ENCODE data around the gene FGF19.

The FGF19 gene

DNA sequence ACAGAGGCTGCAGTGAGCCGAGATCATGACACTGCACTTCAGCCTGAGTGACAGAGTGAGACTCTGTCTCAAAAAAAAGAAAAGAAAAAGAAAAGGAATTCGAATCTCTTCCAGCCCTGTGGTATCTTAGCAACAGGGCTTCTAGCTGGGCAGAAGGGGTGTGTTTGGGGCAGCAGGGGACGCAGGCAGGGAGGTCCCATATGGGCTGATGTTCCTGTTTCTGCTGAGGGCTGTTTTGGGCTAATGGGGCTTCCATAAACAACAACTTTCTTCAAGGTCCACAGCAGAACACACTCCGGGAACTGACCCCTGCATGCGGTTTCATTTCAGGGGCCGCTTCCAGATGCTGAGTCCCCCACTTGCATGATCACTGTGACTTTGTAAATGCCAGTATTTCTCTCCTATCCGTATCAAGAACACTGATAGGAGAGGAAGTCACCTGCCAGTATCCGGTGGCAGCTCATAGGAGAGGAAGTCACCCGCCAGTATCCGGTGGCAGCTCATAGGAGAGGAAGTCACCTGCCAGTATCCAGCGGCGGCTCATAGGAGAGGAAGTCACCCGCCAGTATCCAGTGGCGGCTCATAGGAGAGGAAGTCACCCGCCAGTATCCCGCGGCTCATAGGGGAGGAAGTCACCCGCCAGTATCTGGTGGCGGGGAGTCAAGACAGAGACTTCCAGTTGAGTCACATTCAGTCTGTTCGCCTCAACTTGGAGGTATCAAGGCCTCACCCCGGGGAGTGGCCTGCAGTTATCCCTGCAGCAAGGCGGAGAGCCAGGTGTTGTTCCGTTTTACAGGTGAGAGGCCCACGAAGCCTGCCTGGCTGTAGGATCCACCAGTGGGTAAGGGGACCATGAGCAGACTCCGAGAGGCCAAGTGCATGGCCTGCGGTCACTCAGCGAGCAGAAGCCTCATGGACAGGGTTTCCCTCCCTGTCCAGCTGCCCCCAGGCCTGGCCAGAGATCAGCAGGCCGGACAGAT, 8.3 kb upstream of the FGF19 start:
- no peak for DNase-seq (ENCODE audit: low spot score)
- Histone ChIP-seq H3K27me3 (ENCODE audit: control insufficient read depth in 3 of 3, insufficient read depth in 3 of 3, low read depth in 1 of 3, low read length in 3 of 3) (peaks cover 0 to 4% (median 4%) of the 10 kb centered on the region in 3 experiments), H3K4ac (ENCODE audit: low read length) (peak overlapping the region; percentile 84), H2AFZ (ENCODE audit: low read length) (peak overlapping the region; percentile 60), H3K4me2 (ENCODE audit: insufficient read depth, low read length, poor library complexity, severe bottlenecking) (peak overlapping the region; percentile 28), H2BK120ac (ENCODE audit: low read depth, low read length) (no peak overlapping the region), H3K27ac (replicated peaks; ENCODE audit: low read length) (no peak overlapping the region), H3K9me3 (replicated peaks in 1 of 2; ENCODE audit: control insufficient read depth in 2 of 2, insufficient read depth in 1 of 2, low read depth in 1 of 2, low read length in 2 of 2) (peaks cover 0 to 1% of the 10 kb centered on the region in 2 donors), H2AK5ac (ENCODE audit: low read depth, low read length) (peak overlapping the region; percentile 81), H4K91ac (ENCODE audit: low read depth, low read length, poor library complexity) (no peak overlapping the region), H3K14ac (ENCODE audit: low read length) (peak overlapping the region; percentile 82), H3K23ac (ENCODE audit: low read depth, low read length, poor library complexity) (no peak overlapping the region), H3K79me1 (ENCODE audit: low read depth, low read length) (no peaks in the 10 kb centered on the region), H3K36me3 (replicated peaks in 1 of 2; ENCODE audit: control insufficient read depth in 2 of 2, insufficient read depth in 2 of 2, low read length in 2 of 2) (no peaks in the 10 kb centered on the region), H3K18ac (ENCODE audit: low read length) (peak overlapping the region; percentile 85), H3K9ac (ENCODE audit: low read depth, low read length, poor library complexity) (peak overlapping the region; percentile 44), H2BK15ac (ENCODE audit: low read length) (peak overlapping the region; percentile 85), H3K4me3 (ENCODE audit: low read length in 2 of 2) (no peak overlapping the region), H2BK12ac (ENCODE audit: low read length) (peak overlapping the region; percentile 22), H4K8ac (ENCODE audit: low read depth, low read length) (no peak overlapping the region), H2BK5ac (ENCODE audit: low read length) (no peak overlapping the region), H3K4me1 (ENCODE audit: control insufficient read depth in 2 of 2, insufficient read depth in 1 of 2, low read depth in 1 of 2, low read length in 2 of 2) (peaks cover 5 to 13% of the 10 kb centered on the region in 2 donors)
- WGBS, 2 donors (ENCODE audit: extremely low coverage in 2 of 2, insufficient read length in 2 of 2, insufficient replicate concordance in 1 of 2), result no CpG with 5 or more reads among the region's 28 CpGs

DNA sequence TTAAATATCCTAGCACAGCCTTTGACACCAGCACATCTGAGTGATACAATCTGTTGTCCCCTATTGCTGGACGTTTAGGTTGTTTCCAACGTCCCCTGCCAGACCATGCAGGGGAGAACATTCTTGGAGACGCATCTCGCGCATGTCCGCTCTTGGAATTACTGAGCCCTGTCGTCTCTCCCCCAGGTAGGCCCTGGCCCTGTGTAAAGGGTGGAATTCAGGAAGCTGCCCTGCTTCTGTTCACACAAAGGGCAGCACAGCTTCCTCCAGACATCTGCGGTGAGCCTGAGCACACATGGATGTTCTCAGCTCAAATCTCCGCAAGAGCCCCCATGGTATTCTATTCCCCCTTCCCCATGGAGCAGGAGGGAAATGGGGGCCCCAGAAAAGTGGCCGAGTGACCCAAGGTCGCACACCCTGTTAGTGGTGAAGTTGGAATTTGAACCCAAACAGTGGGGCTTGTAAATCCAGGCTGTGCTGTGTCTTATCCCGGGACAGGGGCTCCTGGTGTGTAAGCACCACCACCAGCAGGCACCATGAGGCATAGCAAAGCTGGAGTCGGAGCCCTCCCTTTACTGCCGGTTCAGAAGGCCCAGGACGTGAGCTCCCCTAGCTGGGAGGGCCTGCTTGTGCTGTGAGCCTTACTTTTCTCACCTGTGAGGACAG, 5.0 kb upstream of the FGF19 start:
- Histone ChIP-seq H3K79me1 (ENCODE audit: low read depth, low read length) (no peaks in the 10 kb centered on the region), H3K27ac (replicated peaks; ENCODE audit: low read length) (no peak overlapping the region), H4K91ac (ENCODE audit: low read depth, low read length, poor library complexity) (no peak overlapping the region), H3K4me2 (ENCODE audit: insufficient read depth, low read length, poor library complexity, severe bottlenecking) (no peak overlapping the region), H2BK15ac (ENCODE audit: low read length) (no peak overlapping the region), H3K4me1 (ENCODE audit: control insufficient read depth in 2 of 2, insufficient read depth in 1 of 2, low read depth in 1 of 2, low read length in 2 of 2) (peaks cover 7 to 30% of the 10 kb centered on the region in 2 donors), H3K9me3 (replicated peaks in 1 of 2; ENCODE audit: control insufficient read depth in 2 of 2, insufficient read depth in 1 of 2, low read depth in 1 of 2, low read length in 2 of 2) (peaks cover 0 to 1% of the 10 kb centered on the region in 2 donors), H4K8ac (ENCODE audit: low read depth, low read length) (no peak overlapping the region), H2BK5ac (ENCODE audit: low read length) (no peak overlapping the region), H3K14ac (ENCODE audit: low read length) (no peak overlapping the region), H2AK5ac (ENCODE audit: low read depth, low read length) (peak overlapping the region; percentile 1), H3K4ac (ENCODE audit: low read length) (no peak overlapping the region), H3K18ac (ENCODE audit: low read length) (peak overlapping the region; percentile 83), H2BK12ac (ENCODE audit: low read length) (peak overlapping the region; percentile 59), H2AFZ (ENCODE audit: low read length) (peak overlapping the region; percentile 44), H3K23ac (ENCODE audit: low read depth, low read length, poor library complexity) (no peak overlapping the region), H3K4me3 (ENCODE audit: low read length in 2 of 2) (no peak overlapping the region), H3K9ac (ENCODE audit: low read depth, low read length, poor library complexity) (no peak overlapping the region), H2BK120ac (ENCODE audit: low read depth, low read length) (no peak overlapping the region), H3K36me3 (replicated peaks in 1 of 2; ENCODE audit: control insufficient read depth in 2 of 2, insufficient read depth in 2 of 2, low read length in 2 of 2) (no peaks in the 10 kb centered on the region), H3K27me3 (ENCODE audit: control insufficient read depth in 3 of 3, insufficient read depth in 3 of 3, low read depth in 1 of 3, low read length in 3 of 3) (peaks cover under 1 to 33% (median 20%) of the 10 kb centered on the region in 3 experiments)
- no CpG with 5 or more reads among the region's 15 CpGs for WGBS, 2 donors (ENCODE audit: extremely low coverage in 2 of 2, insufficient read length in 2 of 2, insufficient replicate concordance in 1 of 2)
- no peak for DNase-seq (ENCODE audit: low spot score)

DNA sequence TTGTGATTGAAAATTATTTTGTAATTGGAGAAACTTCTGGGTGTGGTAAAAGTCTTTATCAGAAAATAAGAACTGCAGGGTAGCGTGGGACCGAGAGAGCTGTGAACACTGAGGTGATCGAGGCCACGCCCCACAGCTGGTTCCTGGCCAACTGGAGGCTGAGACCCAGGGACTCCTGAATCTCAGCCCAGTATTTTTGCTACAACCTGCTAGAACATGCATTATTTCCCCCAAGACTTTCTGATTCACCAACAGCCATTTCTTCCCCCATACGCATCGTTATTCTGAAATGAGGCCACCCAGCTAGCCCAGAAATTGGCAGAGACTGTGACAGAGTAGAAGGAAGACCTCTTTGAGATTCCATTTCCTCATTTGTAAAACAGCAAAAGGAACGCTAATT, 3.4 kb upstream of the FGF19 start:
- no peak overlapping the region for H2BK12ac ChIP-seq (ENCODE audit: low read length)

More for the DNA sequence above, 3.4 kb upstream of the FGF19 start:
- H3K36me3 ChIP-seq (replicated peaks in 1 of 2; ENCODE audit: control insufficient read depth in 2 of 2, insufficient read depth in 2 of 2, low read length in 2 of 2), result no peaks in the 10 kb centered on the region
- no peak overlapping the region for H3K4me2 ChIP-seq (ENCODE audit: insufficient read depth, low read length, poor library complexity, severe bottlenecking)
- H3K9ac ChIP-seq (ENCODE audit: low read depth, low read length, poor library complexity), result no peak overlapping the region
- H3K23ac ChIP-seq (ENCODE audit: low read depth, low read length, poor library complexity), result no peak overlapping the region
- no peak overlapping the region for H3K18ac ChIP-seq (ENCODE audit: low read length)
- H3K27me3 ChIP-seq (ENCODE audit: control insufficient read depth in 3 of 3, insufficient read depth in 3 of 3, low read depth in 1 of 3, low read length in 3 of 3), result peaks cover 12 to 50% (median 37%) of the 10 kb centered on the region in 3 experiments
- H3K79me1 ChIP-seq (ENCODE audit: low read depth, low read length), result no peaks in the 10 kb centered on the region
- no peak overlapping the region for H2BK15ac ChIP-seq (ENCODE audit: low read length)
- no peak overlapping the region for H3K27ac ChIP-seq (replicated peaks; ENCODE audit: low read length)
- no CpG with 5 or more reads among the region's 7 CpGs for WGBS, 2 donors (ENCODE audit: extremely low coverage in 2 of 2, insufficient read length in 2 of 2, insufficient replicate concordance in 1 of 2)
- H2AFZ ChIP-seq (ENCODE audit: low read length), result no peak overlapping the region
- no peak overlapping the region for H2BK5ac ChIP-seq (ENCODE audit: low read length)
- no peaks in the 10 kb centered on the region for H3K9me3 ChIP-seq (replicated peaks in 1 of 2; ENCODE audit: control insufficient read depth in 2 of 2, insufficient read depth in 1 of 2, low read depth in 1 of 2, low read length in 2 of 2)
- H2AK5ac ChIP-seq (ENCODE audit: low read depth, low read length), result no peak overlapping the region
- no peak overlapping the region for H3K4ac ChIP-seq (ENCODE audit: low read length)
- no peak overlapping the region for H2BK120ac ChIP-seq (ENCODE audit: low read depth, low read length)
- H4K8ac ChIP-seq (ENCODE audit: low read depth, low read length), result no peak overlapping the region
- no peak for DNase-seq (ENCODE audit: low spot score)
- no peak overlapping the region for H3K14ac ChIP-seq (ENCODE audit: low read length)
- H3K4me3 ChIP-seq (ENCODE audit: low read length in 2 of 2), result no peak overlapping the region
- peaks cover 12 to 32% of the 10 kb centered on the region in 2 donors for H3K4me1 ChIP-seq (ENCODE audit: control insufficient read depth in 2 of 2, insufficient read depth in 1 of 2, low read depth in 1 of 2, low read length in 2 of 2)
- H4K91ac ChIP-seq (ENCODE audit: low read depth, low read length, poor library complexity), result no peak overlapping the region

Data from neuronal stem cell (in vitro differentiated cells).